CD4-positive, alpha-beta T cell treated with Interleukin-15 for 1 hour (primary cell): ENCODE measurements around the gene MAST2.
"Not testable (repeated sequence)": the region's sequence is repeated elsewhere in the genome, so short reads cannot be mapped to it uniquely, and the experiment has no call there.

Source experiments
- DNase-seq: peaks from one replicate; pipeline ENCODE4 v3.0.0-alpha.2; 2020

MAST2 gene

GRCh38 chr1:45815667-45816458, 12.5 kb downstream of the MAST2 start:
- DNase-seq = no peak

GRCh38 chr1:45820173-45820572, 16.8 kb downstream of the MAST2 start:
- no peak for DNase-seq

- DNase-seq = no peak
Observed at GRCh38 chr1:45820788-45821187, 17.4 kb downstream of the MAST2 start.

GRCh38 chr1:45822644-45823043, 19.2 kb downstream of the MAST2 start:
- DNase-seq = no peak

GRCh38 chr1:45824607-45825006, 21.2 kb downstream of the MAST2 start:
- DNase-seq = no peak

GRCh38 chr1:45827256-45827655, 23.8 kb downstream of the MAST2 start:
- DNase-seq = no peak

GRCh38 chr1:45828841-45829240, 25.4 kb downstream of the MAST2 start:
- no peak for DNase-seq

GRCh38 chr1:45833361-45833760, 29.9 kb downstream of the MAST2 start:
- no peak for DNase-seq

- no peak for DNase-seq
Observed at GRCh38 chr1:45834689-45835088, 31.3 kb downstream of the MAST2 start.

GRCh38 chr1:45836451-45836850, 33.0 kb downstream of the MAST2 start:
- DNase-seq = no peak

GRCh38 chr1:45836861-45837260, 33.4 kb downstream of the MAST2 start:
- not testable (repeated sequence) for DNase-seq

GRCh38 chr1:45838322-45838721, 34.9 kb downstream of the MAST2 start:
- not testable (repeated sequence) for DNase-seq

GRCh38 chr1:45840704-45841103, 37.3 kb downstream of the MAST2 start:
- DNase-seq = no peak

GRCh38 chr1:45842786-45843185, 39.4 kb downstream of the MAST2 start:
- DNase-seq = no peak

GRCh38 chr1:45843474-45843905, 40.1 kb downstream of the MAST2 start:
- DNase-seq = no peak

- not testable (repeated sequence) for DNase-seq
Observed at GRCh38 chr1:45844000-45844399, 40.6 kb downstream of the MAST2 start.

GRCh38 chr1:45846931-45847330, 43.5 kb downstream of the MAST2 start:
- DNase-seq = no peak

- no peak for DNase-seq
Observed at GRCh38 chr1:45848097-45848496, 44.7 kb downstream of the MAST2 start.

GRCh38 chr1:45848714-45849113, 45.3 kb downstream of the MAST2 start:
- DNase-seq = no peak

- DNase-seq = no peak
Observed at GRCh38 chr1:45850017-45850416, 46.6 kb downstream of the MAST2 start.

- no peak for DNase-seq
Observed at GRCh38 chr1:45854724-45855123, 51.3 kb downstream of the MAST2 start.

GRCh38 chr1:45857101-45857700, 53.8 kb downstream of the MAST2 start:
- no peak for DNase-seq

GRCh38 chr1:45857755-45858492, 54.5 kb downstream of the MAST2 start:
- DNase-seq = not testable (repeated sequence)

GRCh38 chr1:45859221-45859620, 55.8 kb downstream of the MAST2 start:
- DNase-seq = no peak
